OCI-LY3 (cell line): ENCODE data around the gene DST.

ENCODE experiments used
- EZH2phosphoT487 ChIP-seq: fragments of 200-600 bp; shearing (Covaris generic); IDR thresholded peaks from 2 replicates; pipeline ENCODE4 v1.6.1; 2018; ENCODE audit warnings: antibody characterized with exemption, mixed run types, low read depth
- TF ChIP-seq, protein P1 (sequence below): fragments of 200-600, 300-600 bp; sonication (generic); IDR thresholded peaks from 2 replicates; pipeline ENCODE4 v1.5.1; 2014; ENCODE audit warnings: antibody characterized with exemption, low read length, low read depth

DNA sequence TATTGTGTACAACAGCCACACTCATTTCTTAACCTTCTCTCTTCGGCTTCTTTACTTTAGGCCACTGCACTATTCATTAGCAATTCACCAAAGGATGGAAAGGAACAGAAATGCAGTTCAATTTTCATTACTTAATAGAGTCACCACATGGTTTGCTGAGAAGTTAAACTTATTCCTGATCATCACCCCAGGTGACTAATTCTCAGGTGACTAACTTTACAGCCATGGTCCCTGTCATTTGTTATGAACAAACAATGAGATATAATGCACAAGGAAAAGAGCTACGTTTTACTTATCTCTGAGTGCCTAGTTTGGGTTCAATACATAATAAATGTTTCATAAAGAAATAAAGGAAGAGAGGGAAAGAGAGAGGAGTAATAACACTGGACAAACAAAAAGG lies 45.8 kb upstream of the DST start:
- TF ChIP-seq, protein P1, sequence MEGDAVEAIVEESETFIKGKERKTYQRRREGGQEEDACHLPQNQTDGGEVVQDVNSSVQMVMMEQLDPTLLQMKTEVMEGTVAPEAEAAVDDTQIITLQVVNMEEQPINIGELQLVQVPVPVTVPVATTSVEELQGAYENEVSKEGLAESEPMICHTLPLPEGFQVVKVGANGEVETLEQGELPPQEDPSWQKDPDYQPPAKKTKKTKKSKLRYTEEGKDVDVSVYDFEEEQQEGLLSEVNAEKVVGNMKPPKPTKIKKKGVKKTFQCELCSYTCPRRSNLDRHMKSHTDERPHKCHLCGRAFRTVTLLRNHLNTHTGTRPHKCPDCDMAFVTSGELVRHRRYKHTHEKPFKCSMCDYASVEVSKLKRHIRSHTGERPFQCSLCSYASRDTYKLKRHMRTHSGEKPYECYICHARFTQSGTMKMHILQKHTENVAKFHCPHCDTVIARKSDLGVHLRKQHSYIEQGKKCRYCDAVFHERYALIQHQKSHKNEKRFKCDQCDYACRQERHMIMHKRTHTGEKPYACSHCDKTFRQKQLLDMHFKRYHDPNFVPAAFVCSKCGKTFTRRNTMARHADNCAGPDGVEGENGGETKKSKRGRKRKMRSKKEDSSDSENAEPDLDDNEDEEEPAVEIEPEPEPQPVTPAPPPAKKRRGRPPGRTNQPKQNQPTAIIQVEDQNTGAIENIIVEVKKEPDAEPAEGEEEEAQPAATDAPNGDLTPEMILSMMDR = no peak
- TF ChIP-seq EZH2phosphoT487 = no peak
